Glomerular visceral epithelial cell (primary cell): ENCODE measurements around the gene SNX9.
"Not testable (repeated sequence)": the region's sequence is repeated elsewhere in the genome, so short reads cannot be mapped to it uniquely, and the experiment has no call there.

Source experiments
- DNase-seq: peaks from one replicate; pipeline ENCODE4 v3.0.0-alpha.2; 2016; ENCODE audit errors: extremely low spot score

Gene SNX9

DNA sequence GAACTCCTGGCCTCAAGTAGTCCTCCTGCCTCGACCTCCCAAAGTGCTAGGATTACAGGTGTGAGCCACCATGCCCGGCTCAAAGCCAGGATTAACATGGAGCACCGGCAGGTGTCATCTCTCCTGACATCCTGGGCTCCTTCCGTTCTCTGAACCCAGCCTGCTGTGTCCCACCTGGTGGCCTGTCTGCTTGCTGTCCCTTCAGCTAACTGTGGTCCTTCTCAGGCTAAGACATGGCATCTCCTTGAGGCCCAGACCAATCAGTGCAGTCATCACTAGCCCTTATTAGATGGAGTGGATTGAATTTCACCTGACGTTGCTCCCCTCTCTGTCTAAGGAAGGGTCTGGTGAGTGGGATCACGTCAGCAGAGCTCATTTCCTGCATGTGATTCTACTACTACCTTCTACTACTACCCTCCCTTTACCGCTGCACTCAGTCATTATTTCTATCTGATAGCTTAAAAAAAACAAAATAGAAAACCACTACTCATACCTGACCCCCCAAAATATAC, 130.6 kb downstream of the SNX9 start:
- no peak for DNase-seq

- peak; percentile 54 for DNase-seq
Observed at GRCh38 chr6:157954150-157955117, 131.4 kb downstream of the SNX9 start.

DNA sequence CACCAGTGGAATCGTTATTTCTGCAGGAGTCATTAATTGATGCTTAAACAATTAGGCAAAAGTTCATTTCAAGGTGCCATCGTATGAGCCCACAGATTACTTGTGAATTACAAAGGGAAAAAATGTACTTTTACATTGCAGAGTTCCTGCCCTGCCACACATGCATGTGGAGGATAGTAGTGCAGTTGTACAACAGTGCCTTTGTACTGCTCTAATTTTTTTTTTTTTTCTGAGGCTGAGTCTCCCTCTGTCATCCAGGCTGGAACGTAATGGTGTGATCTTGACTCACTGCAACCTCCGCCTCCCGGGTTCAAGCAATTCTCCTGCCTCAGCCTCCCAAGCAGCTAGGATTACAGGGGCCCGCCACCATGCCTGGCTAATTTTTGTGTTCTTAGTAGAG, 132.6 kb downstream of the SNX9 start:
- no peak for DNase-seq

DNA sequence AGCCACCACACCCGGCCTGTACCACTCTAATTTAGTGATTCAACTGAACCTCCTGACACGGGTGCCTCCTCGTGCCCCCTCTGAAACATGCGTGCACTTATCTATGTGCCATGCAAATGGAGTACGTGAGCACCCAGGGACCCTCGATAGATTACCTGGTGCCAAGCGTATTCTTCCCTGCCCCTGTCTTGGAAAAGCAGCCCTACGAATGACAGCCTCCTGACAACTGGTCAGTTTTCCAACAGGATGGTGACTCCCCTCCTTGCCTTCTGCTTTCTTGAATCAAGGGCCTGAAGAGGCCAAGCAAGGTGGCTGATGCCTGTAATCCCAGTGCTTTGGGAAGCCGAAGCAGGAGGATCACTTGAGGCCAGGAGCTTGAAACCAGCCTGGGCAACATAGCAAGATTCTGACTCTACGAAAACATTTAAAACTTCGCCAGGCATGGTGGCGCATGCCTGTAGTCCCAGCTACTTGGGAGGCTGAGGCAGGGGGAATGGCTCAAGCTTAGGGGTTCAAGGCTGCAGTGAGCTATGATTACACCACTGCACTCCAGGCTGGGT, 133.2 kb downstream of the SNX9 start:
- DNase-seq = no peak

DNA sequence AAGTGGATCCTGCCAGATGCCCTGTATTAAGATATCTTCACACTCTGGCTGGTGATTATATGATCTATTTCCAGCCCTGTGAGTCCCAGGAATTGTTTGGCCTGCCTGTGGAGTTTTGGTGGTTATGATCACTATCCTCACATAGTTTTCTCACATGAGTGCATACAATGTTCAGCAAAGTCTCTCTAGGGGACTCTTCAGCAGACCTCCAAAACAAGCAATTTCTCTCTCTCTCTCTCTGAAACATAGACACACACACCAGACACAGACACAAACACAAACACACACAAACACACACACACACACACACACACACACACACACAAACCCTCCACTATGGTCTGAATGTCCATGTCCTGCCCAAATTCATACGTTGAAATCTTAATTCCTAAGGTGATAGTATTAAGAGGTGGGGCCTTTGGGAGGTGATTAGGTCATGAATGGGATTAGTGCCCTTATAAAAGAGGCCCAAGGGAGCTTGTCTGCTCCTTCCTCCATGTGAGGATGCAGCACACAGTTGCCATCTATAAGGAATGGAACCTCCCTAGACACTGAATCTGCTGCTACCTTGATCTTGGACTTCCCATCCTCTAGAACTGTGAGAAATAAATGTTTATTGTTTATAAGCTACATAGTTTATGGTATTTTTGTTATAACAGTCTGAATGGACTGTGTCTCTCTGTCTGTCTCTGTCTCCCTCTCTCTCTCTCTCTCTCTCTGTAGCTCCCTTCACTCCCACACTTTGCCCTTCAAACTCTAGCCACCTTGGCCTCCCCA, 136.6 kb downstream of the SNX9 start:
- no peak for DNase-seq

DNA sequence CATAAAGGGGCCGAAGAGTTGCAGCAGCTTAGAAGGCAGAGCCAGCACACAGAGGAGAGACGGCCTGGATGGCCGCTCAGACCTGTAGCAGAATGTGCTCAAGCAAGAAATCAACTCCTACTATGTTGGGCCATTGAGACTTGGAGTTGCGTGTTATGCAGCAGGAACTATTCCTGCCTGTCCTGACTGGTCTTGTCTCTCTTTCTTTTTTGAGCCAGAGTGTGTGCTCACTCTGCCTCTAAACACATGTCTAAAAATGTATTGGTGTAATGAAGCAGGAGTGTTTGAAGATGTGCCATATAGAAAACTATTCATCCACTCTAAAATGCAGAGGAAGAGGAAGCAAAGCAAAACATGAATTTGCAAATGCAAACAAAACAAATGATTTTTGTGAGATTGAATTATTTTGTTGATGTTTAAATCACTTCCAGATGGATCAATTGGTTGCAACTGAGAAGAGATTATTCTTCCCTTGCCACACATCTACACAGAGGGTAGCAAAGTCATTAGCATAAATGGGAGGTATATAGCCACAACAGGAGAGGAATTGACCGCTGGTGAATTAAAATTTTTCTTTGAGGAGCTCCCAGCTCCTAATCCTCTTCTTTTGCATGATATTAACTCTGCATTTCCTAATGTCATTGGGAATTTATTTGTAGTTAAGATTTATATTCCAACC, 138.2 kb downstream of the SNX9 start:
- no peak for DNase-seq

DNA sequence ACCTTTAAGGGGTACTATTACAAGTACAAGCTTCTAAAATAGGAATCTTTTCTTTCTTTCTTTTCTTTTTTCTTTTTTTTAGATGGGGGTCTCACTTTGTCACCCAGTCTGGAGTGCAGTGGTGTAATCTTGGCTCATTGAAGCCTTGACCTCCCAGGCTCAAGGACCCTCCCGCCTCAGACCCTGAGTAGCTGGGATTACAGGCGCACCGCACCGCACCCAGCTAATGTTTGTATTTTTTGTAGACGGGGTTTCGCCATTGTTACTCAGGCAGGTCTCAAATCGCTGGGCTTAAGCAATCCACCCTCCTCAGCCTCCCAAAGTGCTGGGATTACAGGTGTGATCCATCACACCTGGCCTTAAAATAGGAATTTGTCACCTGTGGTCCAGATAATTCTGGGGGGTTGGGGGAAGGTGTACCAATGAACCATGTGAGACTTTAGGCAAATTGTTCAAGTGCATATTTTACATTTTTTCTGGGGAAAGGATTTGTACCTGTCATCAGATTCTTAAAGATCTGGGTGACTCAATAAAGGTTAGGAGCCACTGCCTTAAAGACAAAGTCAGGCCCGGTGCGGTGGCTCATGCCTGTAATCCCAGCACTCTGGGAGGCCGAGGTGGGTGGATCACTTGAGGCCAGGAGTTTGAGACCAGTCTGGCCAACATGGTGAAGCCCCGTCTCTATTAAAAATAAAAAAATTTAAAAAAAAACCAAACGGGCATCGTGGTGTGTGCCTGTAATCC, 139.0 kb downstream of the SNX9 start:
- no peak for DNase-seq

DNA sequence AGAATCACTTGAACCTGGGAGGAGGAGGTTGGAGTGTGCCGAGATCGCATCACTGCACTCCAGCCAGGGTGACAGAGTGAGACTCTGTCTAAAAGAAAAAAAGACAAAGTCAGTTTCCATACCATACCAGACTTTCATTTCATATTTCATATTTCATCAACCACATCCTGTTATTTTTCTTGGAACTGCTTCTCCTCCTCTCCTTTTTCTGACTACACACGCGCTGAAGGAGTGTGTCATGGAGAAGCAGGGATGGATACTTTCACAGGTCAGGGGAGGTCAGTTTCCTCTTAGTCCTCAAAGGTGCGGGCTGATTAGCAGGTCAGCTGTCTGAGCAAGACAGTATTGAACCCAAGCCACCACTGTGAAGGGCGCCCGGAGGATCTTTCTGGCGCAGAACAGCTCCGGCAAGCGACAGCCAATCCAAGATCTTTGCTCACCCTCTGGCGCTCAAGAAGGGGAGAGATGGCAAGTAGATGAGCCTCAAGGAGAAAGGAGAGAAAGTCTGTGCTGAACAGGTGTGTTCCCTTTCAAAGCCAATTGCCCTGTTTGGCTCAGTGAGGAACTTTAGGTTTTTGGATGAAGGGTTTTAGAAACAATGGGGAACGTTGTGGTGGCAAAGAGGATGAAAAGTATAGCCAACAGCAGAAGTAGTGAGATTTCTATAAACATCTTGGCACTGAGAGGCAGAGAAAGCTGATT, 139.7 kb downstream of the SNX9 start:
- DNase-seq = peak; percentile 44

GRCh38 chr6:157964100-157964499, 141.1 kb downstream of the SNX9 start:
- DNase-seq = no peak

DNA sequence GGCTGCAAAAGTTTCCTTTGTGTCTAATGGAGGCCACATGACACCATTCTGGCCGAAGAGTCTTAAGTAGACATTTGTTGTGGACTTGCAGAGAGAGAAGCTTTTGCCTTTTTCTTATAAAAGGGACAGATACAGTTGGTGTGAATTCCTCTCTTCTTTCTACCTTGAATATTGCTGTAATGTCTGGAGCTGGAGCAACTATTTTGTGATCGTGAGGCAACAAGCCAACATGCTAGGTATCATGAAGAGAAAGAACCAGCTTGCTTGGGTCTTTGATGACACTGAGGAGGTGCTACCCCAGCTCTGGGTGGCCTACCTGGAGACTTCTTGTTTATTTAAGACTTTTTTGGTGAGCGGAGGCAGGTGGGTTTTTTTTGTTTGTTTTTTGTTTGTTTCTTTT, 142.3 kb downstream of the SNX9 start:
- no peak for DNase-seq

DNA sequence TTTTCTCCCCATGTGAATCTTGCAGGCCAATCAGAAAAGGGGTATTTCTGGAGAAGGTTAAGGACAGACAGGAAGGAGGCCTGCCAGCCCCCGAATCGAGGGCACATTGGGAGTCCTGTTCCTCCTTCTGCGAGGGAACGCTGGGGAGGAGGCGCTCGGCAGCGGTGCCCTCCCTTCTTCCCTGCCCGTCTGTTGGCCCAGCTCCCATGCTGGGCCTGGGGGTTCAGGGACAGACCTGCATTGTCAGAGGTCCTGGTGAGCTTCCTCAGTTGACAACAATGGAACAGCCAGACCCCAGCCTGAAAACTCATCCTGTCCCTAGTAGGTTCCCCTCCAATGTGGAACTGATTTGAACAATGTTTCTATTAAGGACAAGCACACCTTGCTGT, 143.5 kb downstream of the SNX9 start:
- no peak for DNase-seq

GRCh38 chr6:157967020-157967419, 144.0 kb downstream of the SNX9 start:
- no peak for DNase-seq

GRCh38 chr6:157967486-157967885, 144.4 kb downstream of the SNX9 start:
- no peak for DNase-seq

DNA sequence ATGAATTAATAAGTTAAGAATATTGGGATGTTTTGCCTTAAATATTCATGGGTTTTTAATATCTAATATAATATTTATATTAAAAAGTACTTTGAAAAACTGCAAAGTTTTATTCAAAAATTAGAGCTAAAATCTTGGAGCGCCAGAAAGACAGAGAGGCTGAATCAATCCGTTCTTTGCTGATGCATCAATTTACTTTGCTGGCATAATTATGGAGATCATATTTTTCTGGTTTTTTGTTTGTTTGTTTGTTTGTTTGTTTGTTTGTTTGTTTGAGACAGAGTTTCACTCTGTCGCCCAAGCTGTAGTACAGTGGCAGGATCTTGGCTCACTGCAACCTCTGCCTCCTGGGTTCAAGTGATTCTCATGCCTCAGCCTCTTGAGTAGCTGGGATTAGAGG, 149.1 kb downstream of the SNX9 start:
- DNase-seq = not testable (repeated sequence)

DNA sequence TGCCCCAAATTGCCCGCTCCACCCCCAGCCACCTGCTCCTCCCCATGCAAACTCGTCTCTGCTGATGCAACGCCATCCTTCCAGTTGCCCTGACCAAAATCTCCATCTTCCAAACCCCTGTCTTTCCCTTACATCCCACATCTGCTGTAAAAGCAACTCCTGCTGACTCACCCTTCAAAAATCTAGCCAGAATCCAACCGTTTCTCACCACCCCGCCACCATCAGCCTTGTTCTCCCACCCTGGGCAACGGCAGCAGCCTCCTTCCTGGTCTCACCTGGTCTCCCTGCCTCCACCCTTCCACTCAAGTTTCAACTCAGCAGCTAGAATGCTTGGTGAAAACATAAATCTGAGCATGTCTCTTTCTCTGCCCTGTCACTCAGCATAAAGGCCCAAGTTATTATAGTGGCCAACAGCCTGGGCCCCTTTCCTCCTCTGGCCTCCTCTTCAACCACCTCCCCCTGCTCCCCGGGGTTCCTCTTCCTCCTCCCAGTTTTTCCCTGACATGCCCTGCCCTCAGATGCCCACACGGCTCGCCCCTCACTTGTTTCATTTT, 151.4 kb downstream of the SNX9 start:
- peak; percentile 35 for DNase-seq

DNA sequence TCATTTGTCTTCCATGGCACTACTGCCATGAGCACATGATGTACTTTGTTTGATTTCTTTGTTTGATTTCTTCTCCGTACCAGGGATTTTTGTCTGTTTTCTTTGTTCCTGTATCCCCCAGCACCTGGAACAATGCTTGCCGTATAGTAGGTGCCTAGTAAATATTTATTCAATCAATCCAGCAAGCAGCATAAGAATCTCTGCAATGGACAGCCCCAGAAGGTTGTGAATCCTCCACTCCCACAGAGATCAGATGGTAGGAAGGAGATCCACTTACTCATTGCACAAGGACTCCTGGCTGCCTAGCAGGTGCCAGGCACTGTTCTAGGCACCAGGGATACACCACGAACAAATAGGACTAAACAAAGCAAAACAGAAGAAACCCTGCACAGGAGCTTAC, 151.9 kb downstream of the SNX9 start:
- no peak for DNase-seq

DNA sequence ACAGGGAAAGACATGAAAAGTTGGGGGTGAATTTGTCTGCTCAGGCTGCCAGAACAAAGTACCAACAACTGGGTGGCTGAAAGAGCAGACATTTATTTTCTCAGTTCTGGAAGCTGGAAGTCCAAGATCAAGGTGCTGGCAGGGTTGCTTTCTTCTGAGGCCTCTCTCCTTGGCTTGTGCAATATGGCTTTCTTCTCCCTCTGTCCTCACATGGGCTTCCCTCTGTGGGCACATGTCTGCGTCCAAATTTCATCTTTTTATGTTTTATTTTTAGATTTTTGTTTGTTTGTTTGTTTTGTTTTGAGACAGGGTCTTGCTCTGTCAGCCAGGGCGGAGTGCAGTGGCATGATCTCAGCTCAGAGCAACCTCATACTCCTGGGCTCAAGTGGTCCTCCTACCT, 152.4 kb downstream of the SNX9 start:
- DNase-seq = no peak

GRCh38 chr6:157976345-157977175, 153.5 kb downstream of the SNX9 start:
- no peak for DNase-seq

GRCh38 chr6:157977176-157977804, 154.2 kb downstream of the SNX9 start:
- no peak for DNase-seq
